Natural killer cell (primary cell): ENCODE measurements around the gene DOP1B. TPM values are rescaled to one million over a fixed set of nuclear protein-coding genes. Genes with fewer than 3 reads are reported as not detected.

Experiments used
- ATAC-seq, 3 donors: fragments of 150-1000 bp in 2 of 3; fragments of 200-7000 bp in 1 of 3; cut with Tn5 transposase; 1 replicate in 1 of 3; 2 replicates in 2 of 3; pipeline ENCODE4 v1.10.0; 2021; ENCODE audit warnings: mild to moderate bottlenecking in 2 of 3, moderate library complexity in 2 of 3
- DNase-seq, 2 donors: peaks; one replicate each; pipeline versions ENCODE4 v3.0.0 to v3.0.0-alpha.2; 2013 to 2021; ENCODE audit warnings: mixed read lengths in 1 of 2
- H3K27ac ChIP-seq: one replicate; pipeline ENCODE4 v1.5.1; 2013; ENCODE audit warnings: mild to moderate bottlenecking, low read length
- H3K27me3 ChIP-seq: one replicate; pipeline ENCODE4 v1.6.1; 2013; ENCODE audit warnings: low read length; ENCODE audit not compliant: control insufficient read depth, insufficient read depth
- H3K36me3 ChIP-seq: one replicate; pipeline ENCODE4 v1.6.1; 2013; ENCODE audit warnings: low read length; ENCODE audit not compliant: control insufficient read depth, insufficient read depth
- H3K4me1 ChIP-seq: one replicate; pipeline ENCODE4 v1.6.1; 2013; ENCODE audit warnings: low read length; ENCODE audit not compliant: control insufficient read depth, insufficient read depth
- H3K4me3 ChIP-seq: one replicate; pipeline ENCODE4 v1.5.1; 2013; ENCODE audit warnings: low read length
- H3K9me3 ChIP-seq: one replicate; pipeline ENCODE4 v1.6.1; 2013; ENCODE audit warnings: low read length; ENCODE audit not compliant: control insufficient read depth, insufficient read depth
- H3K27ac Mint-ChIP-seq, 2 donors: one replicate each; pipeline ENCODE4 v1.8.0; 2022; ENCODE audit warnings: mild to moderate bottlenecking in 2 of 2, mixed read lengths in 2 of 2, moderate library complexity in 1 of 2
- H3K27me3 Mint-ChIP-seq, 2 donors: one replicate each; pipeline ENCODE4 v1.8.0; 2022; ENCODE audit warnings: low read depth in 2 of 2, mixed read lengths in 2 of 2
- H3K36me3 Mint-ChIP-seq: one replicate; pipeline ENCODE4 v1.8.0; 2022; ENCODE audit warnings: mixed read lengths
- H3K4me1 Mint-ChIP-seq, 2 donors: one replicate each; pipeline ENCODE4 v1.8.0; 2022; ENCODE audit warnings: mixed read lengths in 2 of 2
- H3K4me3 Mint-ChIP-seq: one replicate; pipeline ENCODE4 v1.8.0; 2022; ENCODE audit warnings: mild to moderate bottlenecking, moderate library complexity, mixed read lengths
- H3K9me3 Mint-ChIP-seq, 2 donors: one replicate each; pipeline ENCODE4 v1.8.0; 2022; ENCODE audit warnings: mixed read lengths in 2 of 2
- WGBS: methylation state at CpG from one replicate; pipeline ENCODE4 v1.1.7; 2013; ENCODE audit warnings: missing lambda C conversion rate; ENCODE audit not compliant: insufficient coverage; 5-methylcytosine and 5-hydroxymethylcytosine counted together
- intact Hi-C: fragments of 100-400 bp; cut with micrococcal nuclease; formaldehyde crosslinking; loops from one replicate; pipeline ENCODE4 v1.14.2; 2022
- total RNA-seq, 4 donors: library from RNA; stranded (reverse); fragments of 120-200 nt in 1 of 4; gene quantifications; one replicate each; pipeline versions ENCODE4 v1.2.3 to v1.2.4, GENCODE V29; 2013 to 2022
- TF ChIP-seq, protein P1 (sequence below): fragments of 200-600 bp; IDR thresholded peaks from one replicate; pipeline ENCODE4 v1.8.0; 2022; ENCODE audit warnings: antibody characterized with exemption

DOP1B gene
- total RNA-seq, 3 donors from 2014 or later (not counting 1 experiment from before 2014, with no cell fraction given) = 29.5 to 32.1 (median 31.9) TPM

DNA sequence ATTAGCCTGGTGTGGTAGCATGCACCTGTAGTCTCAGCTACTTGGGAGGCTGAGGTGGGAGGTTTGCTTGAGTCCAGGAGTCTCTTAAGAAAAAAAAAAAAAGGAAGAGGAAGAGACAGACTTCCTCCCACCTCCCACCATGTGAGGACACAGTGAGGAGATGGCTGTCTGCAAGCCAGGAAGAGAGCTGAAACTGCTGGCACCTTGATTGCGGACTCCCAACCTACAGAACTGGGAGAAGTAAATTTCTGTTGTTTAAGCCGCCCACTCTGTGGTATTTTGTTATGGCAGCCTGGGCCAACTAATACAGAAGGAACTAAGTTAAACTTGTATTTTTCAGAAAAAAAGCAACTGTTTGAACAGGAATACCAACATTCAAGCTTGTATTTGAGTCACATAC lies 21.7 kb downstream of the DOP1B start:
- H3K4me3 Mint-ChIP-seq = no peak overlapping the region
- ATAC-seq (no peak), DNase-seq (no peak)
- H3K9me3 Mint-ChIP-seq = no peaks in the 10 kb centered on the region
- H3K4me1 Mint-ChIP-seq = peaks cover 21 to 29% of the 10 kb centered on the region in 2 donors
- Histone ChIP-seq H3K4me1 (peaks cover 15% of the 10 kb centered on the region), H3K27ac (no peak overlapping the region), H3K4me3 (no peak overlapping the region), H3K36me3 (no peaks in the 10 kb centered on the region), H3K9me3 (no peaks in the 10 kb centered on the region), H3K27me3 (no peaks in the 10 kb centered on the region)
- H3K36me3 Mint-ChIP-seq = no peaks in the 10 kb centered on the region
- intact Hi-C loops = no loop called here
- WGBS = 88% methylated on average over 2 of the region's 2 CpGs
- H3K27me3 Mint-ChIP-seq = no peaks in the 10 kb centered on the region
- H3K27ac Mint-ChIP-seq = no peak overlapping the region
- TF ChIP-seq, protein P1, sequence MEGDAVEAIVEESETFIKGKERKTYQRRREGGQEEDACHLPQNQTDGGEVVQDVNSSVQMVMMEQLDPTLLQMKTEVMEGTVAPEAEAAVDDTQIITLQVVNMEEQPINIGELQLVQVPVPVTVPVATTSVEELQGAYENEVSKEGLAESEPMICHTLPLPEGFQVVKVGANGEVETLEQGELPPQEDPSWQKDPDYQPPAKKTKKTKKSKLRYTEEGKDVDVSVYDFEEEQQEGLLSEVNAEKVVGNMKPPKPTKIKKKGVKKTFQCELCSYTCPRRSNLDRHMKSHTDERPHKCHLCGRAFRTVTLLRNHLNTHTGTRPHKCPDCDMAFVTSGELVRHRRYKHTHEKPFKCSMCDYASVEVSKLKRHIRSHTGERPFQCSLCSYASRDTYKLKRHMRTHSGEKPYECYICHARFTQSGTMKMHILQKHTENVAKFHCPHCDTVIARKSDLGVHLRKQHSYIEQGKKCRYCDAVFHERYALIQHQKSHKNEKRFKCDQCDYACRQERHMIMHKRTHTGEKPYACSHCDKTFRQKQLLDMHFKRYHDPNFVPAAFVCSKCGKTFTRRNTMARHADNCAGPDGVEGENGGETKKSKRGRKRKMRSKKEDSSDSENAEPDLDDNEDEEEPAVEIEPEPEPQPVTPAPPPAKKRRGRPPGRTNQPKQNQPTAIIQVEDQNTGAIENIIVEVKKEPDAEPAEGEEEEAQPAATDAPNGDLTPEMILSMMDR = no peak

DNA sequence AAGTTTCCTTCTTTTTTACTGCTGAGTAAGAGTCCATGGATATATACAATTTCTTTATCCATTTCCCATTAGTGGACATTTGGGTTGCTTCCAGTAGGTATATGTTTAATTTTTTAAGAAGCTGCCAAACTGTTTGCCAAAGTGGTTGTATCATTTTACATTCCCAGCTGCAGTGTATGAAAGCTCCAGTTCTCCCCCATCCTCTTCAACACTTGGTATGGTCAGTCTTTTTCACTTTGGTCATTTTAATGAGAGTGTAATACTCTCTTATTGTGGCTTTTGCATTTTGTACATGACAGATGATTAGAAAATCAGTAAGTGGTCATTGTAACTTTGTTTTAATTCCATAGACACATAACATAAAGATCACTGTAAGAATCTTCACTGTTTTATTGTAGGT lies 22.5 kb downstream of the DOP1B start:
- H3K4me3 Mint-ChIP-seq = no peak overlapping the region
- no peak overlapping the region for H3K27ac Mint-ChIP-seq
- H3K27me3 ChIP-seq = no peaks in the 10 kb centered on the region
- no peaks in the 10 kb centered on the region for H3K36me3 ChIP-seq
- H3K4me1 ChIP-seq = peaks cover 8% of the 10 kb centered on the region
- ATAC-seq = no peak
- no peaks in the 10 kb centered on the region for H3K9me3 ChIP-seq
- TF ChIP-seq, protein P1 = no peak
- H3K27me3 Mint-ChIP-seq = no peaks in the 10 kb centered on the region
- no peak overlapping the region for H3K4me3 ChIP-seq
- peaks cover 16 to 24% of the 10 kb centered on the region in 2 donors for H3K4me1 Mint-ChIP-seq
- intact Hi-C loops = no loop called here
- no peaks in the 10 kb centered on the region for H3K36me3 Mint-ChIP-seq
- H3K27ac ChIP-seq = no peak overlapping the region
- DNase-seq = no peak
- no peaks in the 10 kb centered on the region for H3K9me3 Mint-ChIP-seq

DNA sequence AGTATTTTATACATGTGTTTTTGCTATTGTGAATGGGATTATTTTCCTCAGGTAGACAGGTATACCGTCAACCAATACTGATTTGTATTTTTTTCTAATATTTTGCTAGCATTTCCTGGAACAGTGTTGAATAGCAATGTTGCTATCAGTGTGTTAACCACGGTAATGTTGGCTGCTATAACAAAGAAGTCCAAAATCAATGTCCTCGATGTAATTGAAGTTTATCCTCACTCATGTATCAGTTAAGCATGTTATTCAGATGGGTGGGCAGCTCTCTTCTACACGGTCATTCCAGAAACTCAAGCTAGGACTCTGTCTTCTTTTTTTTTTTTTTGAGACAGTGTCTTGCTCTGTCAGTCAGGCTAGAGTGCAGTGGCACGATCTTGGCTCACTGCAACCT lies 24.3 kb downstream of the DOP1B start:
- Mint-ChIP-seq H3K27ac (no peak overlapping the region), H3K4me3 (no peak overlapping the region), H3K36me3 (no peaks in the 10 kb centered on the region), H3K27me3 (no peaks in the 10 kb centered on the region), H3K9me3 (no peaks in the 10 kb centered on the region), H3K4me1 (peaks cover 10 to 18% of the 10 kb centered on the region in 2 donors)
- no peaks in the 10 kb centered on the region for H3K9me3 ChIP-seq
- TF ChIP-seq, protein P1 = no peak
- intact Hi-C loops = no loop called here
- H3K36me3 ChIP-seq = no peaks in the 10 kb centered on the region
- 92% methylated on average over 4 of the region's 5 CpGs for WGBS
- ATAC-seq (no peak), DNase-seq (no peak)
- H3K27ac ChIP-seq = no peak overlapping the region
- no peak overlapping the region for H3K4me3 ChIP-seq
- H3K27me3 ChIP-seq = no peaks in the 10 kb centered on the region
- no peaks in the 10 kb centered on the region for H3K4me1 ChIP-seq

DNA sequence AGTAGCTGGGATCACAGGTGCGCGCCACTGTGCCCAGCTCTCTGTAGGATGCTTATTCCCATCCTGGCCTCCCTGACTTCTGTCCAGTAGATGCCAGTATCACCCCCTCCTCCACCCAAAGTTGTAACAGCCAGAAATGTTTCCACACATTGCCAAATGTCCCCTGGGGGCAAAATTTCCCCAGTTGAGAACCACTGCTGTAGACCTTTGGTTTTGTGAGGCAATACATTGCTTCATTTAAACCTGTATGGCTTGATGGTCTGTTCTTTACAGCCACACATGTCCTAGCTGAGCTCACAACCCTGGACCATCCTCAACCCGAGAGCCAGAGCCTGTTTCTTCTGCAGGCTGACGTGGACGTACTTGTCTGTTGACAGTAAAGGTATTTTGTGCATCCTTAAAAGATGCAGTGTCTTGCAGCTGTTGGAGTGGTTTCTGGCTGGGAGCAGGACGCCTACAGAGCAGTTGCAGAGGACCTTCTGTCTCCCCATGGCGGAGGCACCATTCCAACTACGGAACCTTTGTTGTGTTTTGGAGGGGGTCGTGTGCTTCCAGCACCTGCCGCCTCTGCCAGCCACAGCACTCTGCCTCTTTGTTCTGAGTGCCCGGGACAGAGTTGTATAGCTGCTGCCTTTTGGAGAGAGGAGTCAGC lies 26.6 kb downstream of the DOP1B start:
- ATAC-seq (no peak), DNase-seq (no peak)
- Mint-ChIP-seq H3K9me3 (no peaks in the 10 kb centered on the region), H3K4me3 (no peak overlapping the region), H3K27ac (no peak overlapping the region), H3K36me3 (no peaks in the 10 kb centered on the region), H3K4me1 (peaks cover 14 to 26% of the 10 kb centered on the region in 2 donors), H3K27me3 (no peaks in the 10 kb centered on the region)
- TF ChIP-seq, protein P1 = no peak
- Histone ChIP-seq H3K9me3 (no peaks in the 10 kb centered on the region), H3K27ac (no peak overlapping the region), H3K4me3 (no peak overlapping the region), H3K27me3 (no peaks in the 10 kb centered on the region), H3K4me1 (peaks cover 1% of the 10 kb centered on the region), H3K36me3 (peaks cover 3% of the 10 kb centered on the region)
- 98% methylated on average over 11 of the region's 11 CpGs for WGBS
- intact Hi-C loops = no loop called here
